ENCODE results near the gene CNTROB.

- TF ChIP-seq CTCF (IDR thresholded peaks at IDR 0.05; ENCODE audit: low read depth, low read length, poor library complexity, severe bottlenecking): no peak
- TF ChIP-seq EZH2phosphoT487 (IDR thresholded peaks at IDR 0.05; ENCODE audit: borderline replicate concordance, low read length): no peak
These were observed 13.6 kb downstream of the CNTROB start for GRCh38 chr17:7945651-7946050.

All from DOHH2 (cell line).